Tibial artery (tissue), 4 donors: Measurements from ENCODE around the gene SLC39A10.

ENCODE experiments used
- DNase-seq, 2 donors: peaks; one replicate each; pipeline ENCODE4 v3.0.0-alpha.2; 2019
- H3K27ac ChIP-seq, 2 donors: fragments of 200-600 bp; sonication (generic) in 1 of 2; 1 replicate in 1 of 2; 2 replicates in 1 of 2; pipeline ENCODE4 v1.5.1; 2018 to 2019; ENCODE audit warnings: mild to moderate bottlenecking in 1 of 2
- H3K27me3 ChIP-seq, 2 donors: fragments of 200-600 bp; sonication (generic) in 1 of 2; one replicate each; pipeline versions ENCODE4 v1.5.1 to v1.6.0; 2016 to 2019
- H3K36me3 ChIP-seq, 3 donors: fragments of 200-600 bp; sonication (generic) in 2 of 3; one replicate each; pipeline ENCODE4 v1.5.1; 2016 to 2019; ENCODE audit warnings: mild to moderate bottlenecking in 2 of 3
- H3K4me1 ChIP-seq, 4 donors: fragments of 200-600 bp; sonication (generic) in 2 of 4; 1 replicate in 3 of 4; 2 replicates in 1 of 4; pipeline ENCODE4 v1.5.1; 2016 to 2019
- H3K4me3 ChIP-seq, 2 donors: fragments of 200-600 bp; sonication (generic) in 1 of 2; 1 replicate in 1 of 2; 2 replicates in 1 of 2; pipeline ENCODE4 v1.5.1; 2018 to 2019; ENCODE audit warnings: mild to moderate bottlenecking in 2 of 2
- H3K9me3 ChIP-seq, 3 donors: fragments of 200-600 bp; sonication (generic) in 1 of 3; one replicate each; pipeline ENCODE4 v1.5.1; 2016 to 2019
- CTCF ChIP-seq, 2 experiments: fragments of 200-600 bp in 1 of 2; fragments of 450-650 bp in 1 of 2; IDR thresholded peaks; one replicate each; pipeline ENCODE4 v1.5.1; 2017 to 2019; ENCODE audit warnings: antibody characterized with exemption in 2 of 2, mild to moderate bottlenecking in 1 of 2, moderate library complexity in 1 of 2
- intact Hi-C: fragments of 100-400 bp; cut with DNase I; formaldehyde crosslinking; loops from one replicate; pipeline ENCODE4 v1.15.0; 2023; ENCODE audit warnings: low total_unique reads

SLC39A10 gene

DNA sequence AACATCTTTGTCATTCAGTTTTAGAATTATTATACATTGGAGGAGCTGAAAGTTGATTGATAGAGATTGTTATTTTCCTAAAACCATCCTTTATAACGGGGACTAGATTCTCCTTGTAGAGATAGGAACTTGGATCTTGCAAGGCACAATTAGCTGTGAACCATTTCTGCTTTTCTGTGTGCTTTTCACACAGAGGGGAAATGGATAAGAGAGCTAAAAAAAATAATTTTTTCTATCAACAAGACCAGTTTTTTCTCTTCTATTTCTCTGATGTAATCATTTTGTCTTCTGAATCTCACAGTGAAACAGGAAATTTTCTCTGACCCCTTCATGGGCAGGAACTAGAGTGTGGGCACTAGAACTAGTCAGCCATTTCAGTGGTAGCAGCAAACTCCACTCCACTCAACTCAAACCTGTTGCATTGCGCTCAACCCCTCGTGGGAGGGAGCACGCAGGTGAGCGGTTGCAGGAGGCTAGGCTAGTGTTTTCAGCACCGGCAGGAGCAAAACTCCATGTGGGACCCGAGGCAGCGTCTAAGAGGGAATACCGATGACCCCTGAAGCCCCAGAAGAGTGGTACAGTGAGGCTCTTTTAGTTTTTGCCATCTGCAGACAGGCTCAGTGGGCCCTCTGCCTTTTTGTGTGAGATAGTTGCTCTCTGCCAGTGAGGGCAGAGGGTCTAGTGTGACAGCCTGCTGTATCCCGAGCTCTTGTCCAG lies 24.0 kb upstream of the SLC39A10 start:
- no peak for DNase-seq
- Histone ChIP-seq H3K4me1 (no peaks in the 10 kb centered on the region), H3K36me3 (no peaks in the 10 kb centered on the region), H3K27me3 (no peaks in the 10 kb centered on the region), H3K27ac (no peak overlapping the region), H3K4me3 (no peak overlapping the region), H3K9me3 (no peaks in the 10 kb centered on the region)
- TF ChIP-seq CTCF (IDR thresholded peaks at IDR 0.05), result no peak
- intact Hi-C loops, result loop anchor here (10.0 kb wide), 1 partner anchor 128 kb away; no protein-coding TSS in a partner anchor

GRCh38 chr2:195633573-195633870 lies 23.5 kb upstream of the SLC39A10 start:
- H3K27ac ChIP-seq, result no peak overlapping the region
- H3K36me3 ChIP-seq, result no peaks in the 10 kb centered on the region
- TF ChIP-seq CTCF (IDR thresholded peaks at IDR 0.05), result no peak
- no peak overlapping the region for H3K4me3 ChIP-seq
- H3K4me1 ChIP-seq, result no peaks in the 10 kb centered on the region
- no peaks in the 10 kb centered on the region for H3K27me3 ChIP-seq
- DNase-seq, result no peak
- intact Hi-C loops, result loop anchor here (10.0 kb wide), 1 partner anchor 129 kb away; no protein-coding TSS in a partner anchor
- H3K9me3 ChIP-seq, result no peaks in the 10 kb centered on the region

- intact Hi-C loops, result loop anchor here (10.0 kb wide), 1 partner anchor 129 kb away; no protein-coding TSS in a partner anchor
- Histone ChIP-seq H3K4me1 (no peaks in the 10 kb centered on the region), H3K9me3 (no peaks in the 10 kb centered on the region), H3K36me3 (no peaks in the 10 kb centered on the region), H3K27ac (no peak overlapping the region), H3K27me3 (no peaks in the 10 kb centered on the region), H3K4me3 (no peak overlapping the region)
- no peak for TF ChIP-seq CTCF (IDR thresholded peaks at IDR 0.05)
- DNase-seq, result no peak
Observed at GRCh38 chr2:195633974-195634373, 23.1 kb upstream of the SLC39A10 start.

DNA sequence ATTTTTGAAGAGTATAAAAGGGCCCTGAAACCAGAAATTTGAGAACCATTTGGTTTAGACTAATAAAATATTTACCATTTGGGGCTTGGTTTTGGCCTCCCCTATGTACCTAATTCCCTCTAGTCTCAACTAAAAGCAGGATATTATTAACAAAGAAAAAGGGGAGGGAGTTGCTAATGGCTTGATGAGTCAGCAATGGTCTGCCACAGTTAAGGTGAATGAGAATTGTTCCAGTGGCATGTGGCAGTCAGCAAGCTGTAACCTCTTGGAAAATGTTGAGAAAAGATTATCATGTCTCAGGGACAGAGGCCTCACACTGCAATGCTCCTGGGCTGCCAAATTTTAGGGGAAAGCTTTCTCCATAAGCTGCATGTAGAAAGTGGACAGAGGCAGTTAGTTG lies 20.1 kb upstream of the SLC39A10 start:
- no peaks in the 10 kb centered on the region for H3K27me3 ChIP-seq
- no peak overlapping the region for H3K4me3 ChIP-seq
- H3K36me3 ChIP-seq, result no peaks in the 10 kb centered on the region
- DNase-seq, result no peak
- H3K27ac ChIP-seq, result no peak overlapping the region
- H3K9me3 ChIP-seq, result no peaks in the 10 kb centered on the region
- intact Hi-C loops, result loop anchor here (10.0 kb wide), 1 partner anchor 132 kb away; no protein-coding TSS in a partner anchor
- no peak for TF ChIP-seq CTCF (IDR thresholded peaks at IDR 0.05)
- no peaks in the 10 kb centered on the region for H3K4me1 ChIP-seq

DNA sequence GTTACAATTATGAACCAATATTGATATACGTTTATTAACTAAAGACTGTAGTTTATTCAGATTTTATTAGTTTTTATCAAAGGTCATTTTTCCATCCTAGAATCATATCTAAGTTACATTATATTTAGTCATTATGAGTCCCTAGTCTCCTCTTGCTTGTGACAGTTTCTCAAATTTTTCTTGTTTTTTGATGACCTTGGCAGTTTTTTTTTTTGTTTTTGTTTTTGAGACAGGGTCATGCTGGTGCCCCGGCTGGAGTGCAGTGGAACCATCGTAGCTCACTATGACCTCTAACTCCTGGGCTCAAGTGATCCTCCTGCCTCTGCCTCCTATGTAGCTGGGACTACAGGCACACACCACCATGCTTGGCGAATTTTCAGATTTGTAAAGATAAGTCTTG lies 18.3 kb upstream of the SLC39A10 start:
- no peak for TF ChIP-seq CTCF (IDR thresholded peaks at IDR 0.05)
- intact Hi-C loops, result loop anchor here (10.0 kb wide), 1 partner anchor 134 kb away; no protein-coding TSS in a partner anchor
- Histone ChIP-seq H3K4me1 (no peaks in the 10 kb centered on the region), H3K27me3 (no peaks in the 10 kb centered on the region), H3K9me3 (no peaks in the 10 kb centered on the region), H3K4me3 (no peak overlapping the region), H3K36me3 (no peaks in the 10 kb centered on the region), H3K27ac (no peak overlapping the region)
- no peak for DNase-seq
